WTC11 (cell line): ENCODE measurements around the gene ITGAX.

Source experiments
- ATF2 ChIP-seq: sonication (generic); formaldehyde crosslinking; IDR thresholded peaks from 2 replicates; pipeline ENCODE4 v1.8.1; 2022; ENCODE audit warnings: low read depth, missing genetic modification reagents, borderline replicate concordance
- CTCF ChIP-seq: fragments of 200-600 bp; IDR thresholded peaks from 2 replicates; pipeline ENCODE4 v1.8.0; 2022; ENCODE audit warnings: antibody characterized with exemption
- E2F5 ChIP-seq: sonication (generic); formaldehyde crosslinking; IDR thresholded peaks from 2 replicates; pipeline ENCODE4 v1.8.1; 2022; ENCODE audit warnings: mild to moderate bottlenecking, moderate library complexity, missing genetic modification reagents
- JUN ChIP-seq: sonication (generic); formaldehyde crosslinking; IDR thresholded peaks from 2 replicates; pipeline ENCODE4 v1.8.0; 2023; ENCODE audit warnings: mild to moderate bottlenecking, missing genetic modification reagents
- MAX ChIP-seq: sonication (generic); formaldehyde crosslinking; IDR thresholded peaks from 2 replicates; pipeline ENCODE4 v1.8.0; 2022; ENCODE audit warnings: mild to moderate bottlenecking, missing genetic modification reagents
- NR2C2 ChIP-seq: sonication (generic); formaldehyde crosslinking; IDR thresholded peaks from 2 replicates; pipeline ENCODE4 v1.8.0; 2022; ENCODE audit warnings: mild to moderate bottlenecking, missing genetic modification reagents
- USF2 ChIP-seq: sonication (generic); formaldehyde crosslinking; IDR thresholded peaks from 2 replicates; pipeline ENCODE4 v1.8.1; 2023; ENCODE audit warnings: mild to moderate bottlenecking, missing genetic modification reagents, moderate library complexity

- TF ChIP-seq E2F5 (CRISPR knock-in tag), result no peak
- no peak for TF ChIP-seq JUN
- no peak for TF ChIP-seq NR2C2 (CRISPR knock-in tag)
- no peak for TF ChIP-seq CTCF
- TF ChIP-seq ATF2 (CRISPR knock-in tag), result no peak
- no peak for TF ChIP-seq MAX (CRISPR knock-in tag)
- TF ChIP-seq USF2 (CRISPR knock-in tag), result no peak
Observed at GRCh38 chr16:31365131-31365865, 10.3 kb downstream of the ITGAX start.
